Naive thymus-derived CD4-positive, alpha-beta T cell (primary cell): ENCODE data around the gene OR52E6. TPM values are rescaled to one million over a fixed set of nuclear protein-coding genes. Genes with fewer than 3 reads are reported as not detected.

Experiments used
- ATAC-seq: fragments of 150-1000 bp; cut with Tn5 transposase; 2 replicates; pipeline ENCODE4 v1.10.0; 2021; ENCODE audit warnings: mild to moderate bottlenecking, moderate library complexity
- CTCF ChIA-PET: fragments of 350-600 bp; sonication (Branson Sonifier 250); formaldehyde crosslinking; loops from one replicate; lab custom pipeline; 2021; ENCODE audit warnings: antibody characterized with exemption; lab: Charles Lee
- POLR2A ChIA-PET: fragments of 350-600 bp; sonication (Branson Sonifier 250); formaldehyde crosslinking; loops from one replicate; lab custom pipeline; 2021; ENCODE audit warnings: antibody characterized with exemption, inconsistent platforms; lab: Charles Lee
- DNase-seq, 9 donors: peaks; one replicate each; pipeline versions ENCODE4 v3.0.0 to v3.0.0-alpha.2; 2020 to 2022; ENCODE audit warnings: mixed read lengths in 1 of 9
- H3K27ac ChIP-seq: one replicate; pipeline ENCODE4 v1.7.0; 2013; ENCODE audit warnings: mild to moderate bottlenecking, low read depth, low read length, moderate library complexity
- H3K27me3 ChIP-seq, 2 donors: one replicate each; pipeline ENCODE4 v1.7.0; 2013; ENCODE audit warnings: low read length in 2 of 2, mild to moderate bottlenecking in 2 of 2, moderate library complexity in 2 of 2; ENCODE audit not compliant: control insufficient read depth in 2 of 2, insufficient read depth in 2 of 2
- H3K36me3 ChIP-seq, 3 experiments: 1 replicate in 2 of 3; 2 replicates in 1 of 3; pipeline ENCODE4 v1.7.0; 2013; ENCODE audit warnings: low read length in 3 of 3, mild to moderate bottlenecking in 3 of 3, moderate library complexity in 1 of 3; ENCODE audit not compliant: insufficient read depth in 3 of 3, control insufficient read depth in 2 of 3
- H3K4me1 ChIP-seq, 2 donors: one replicate each; pipeline ENCODE4 v1.7.0; 2013; ENCODE audit warnings: low read length in 2 of 2, mild to moderate bottlenecking in 2 of 2, moderate library complexity in 1 of 2; ENCODE audit not compliant: control insufficient read depth in 2 of 2, insufficient read depth in 2 of 2
- H3K4me3 ChIP-seq: 2 replicates; pipeline ENCODE4 v1.7.0; 2013; ENCODE audit warnings: mild to moderate bottlenecking, low read length
- H3K9me3 ChIP-seq, 3 experiments: 1 replicate in 2 of 3; 2 replicates in 1 of 3; pipeline ENCODE4 v1.7.0; 2013; ENCODE audit warnings: low read length in 3 of 3; ENCODE audit not compliant: control insufficient read depth in 2 of 3
- H3K27ac Mint-ChIP-seq, 9 donors: one replicate each; pipeline ENCODE4 v1.8.0; 2020 to 2022; ENCODE audit warnings: mixed read lengths in 9 of 9, mild to moderate bottlenecking in 8 of 9, moderate library complexity in 5 of 9, inconsistent platforms in 2 of 9
- H3K27me3 Mint-ChIP-seq, 5 donors: one replicate each; pipeline ENCODE4 v1.8.0; 2021 to 2022; ENCODE audit warnings: mixed read lengths in 5 of 5, mild to moderate bottlenecking in 1 of 5
- H3K36me3 Mint-ChIP-seq, 5 donors: one replicate each; pipeline ENCODE4 v1.8.0; 2020 to 2022; ENCODE audit warnings: mixed read lengths in 5 of 5, mild to moderate bottlenecking in 3 of 5, inconsistent platforms in 1 of 5
- H3K4me1 Mint-ChIP-seq, 7 donors: one replicate each; pipeline ENCODE4 v1.8.0; 2020 to 2022; ENCODE audit warnings: mixed read lengths in 7 of 7, mild to moderate bottlenecking in 3 of 7, inconsistent platforms in 1 of 7
- H3K4me3 Mint-ChIP-seq, 10 donors: one replicate each; pipeline ENCODE4 v1.8.0; 2020 to 2022; ENCODE audit warnings: mild to moderate bottlenecking in 10 of 10, mixed read lengths in 10 of 10, moderate library complexity in 6 of 10, inconsistent platforms in 2 of 10
- H3K9me3 Mint-ChIP-seq, 11 donors: one replicate each; pipeline ENCODE4 v1.8.0; 2020 to 2022; ENCODE audit warnings: mixed read lengths in 11 of 11, mild to moderate bottlenecking in 4 of 11, inconsistent platforms in 1 of 11, moderate library complexity in 1 of 11
- intact Hi-C, 2 donors: fragments of 100-400 bp; cut with micrococcal nuclease; formaldehyde crosslinking; loops; one replicate each; pipeline ENCODE4 v1.15.1; 2023
- polyA plus RNA-seq, 2 donors: library from polyadenylated mRNA; unstranded; fragments of 300-500 nt; fragmentation: Illumina TruSeq; gene quantifications; one replicate each; pipeline ENCODE4 v1.2.3, GENCODE V29; 2021
- total RNA-seq, 6 experiments: library from RNA in 5 of 6; stranded (reverse) in 5 of 6; gene quantifications; 1 replicate in 5 of 6; 2 replicates in 1 of 6; pipeline ENCODE4 v1.2.3 and lab custom pipeline; 2021 to 2026

Gene OR52E6
- total and polyA plus RNA-seq, 7 experiments from 2014 or later, result not detected

DNA sequence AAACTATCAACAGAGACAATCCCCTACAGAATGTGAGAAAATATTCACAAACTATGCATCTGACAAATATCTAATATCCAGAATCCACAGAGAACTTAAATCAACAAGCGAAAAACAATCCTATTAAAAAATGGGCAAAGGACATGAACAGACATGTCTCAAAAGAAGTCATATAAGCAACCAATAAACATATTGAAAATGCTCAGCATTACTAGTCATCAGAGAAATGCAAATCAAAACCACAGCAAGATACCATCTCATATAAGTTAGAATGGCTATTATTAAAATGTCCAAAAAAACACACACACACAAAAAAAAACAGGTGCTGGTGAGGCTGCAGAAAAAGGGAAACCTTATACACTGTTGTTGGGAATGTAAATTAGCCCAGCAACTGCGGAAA is 24.1 kb upstream of the OR52E6 start:
- CTCF ChIA-PET, result no interaction called here
- H3K27me3 ChIP-seq, result no peaks in the 10 kb centered on the region
- intact Hi-C loops, result no loop called here
- POLR2A ChIA-PET, result no interaction called here
- ATAC-seq, result no peak
- H3K4me3 ChIP-seq, result no peak overlapping the region
- DNase-seq, result no peak
- no peaks in the 10 kb centered on the region for H3K9me3 ChIP-seq
- no peaks in the 10 kb centered on the region for H3K36me3 ChIP-seq
- peaks cover 0 to 11% (median 3%) of the 10 kb centered on the region in 11 donors for H3K9me3 Mint-ChIP-seq
- H3K27ac ChIP-seq, result no peak overlapping the region
- H3K4me1 Mint-ChIP-seq, result no peaks in the 10 kb centered on the region
- H3K4me1 ChIP-seq, result no peaks in the 10 kb centered on the region
- H3K36me3 Mint-ChIP-seq, result no peaks in the 10 kb centered on the region
- H3K4me3 Mint-ChIP-seq, result no peak overlapping the region
- H3K27me3 Mint-ChIP-seq, result peaks cover 2 to 46% (median 28%) of the 10 kb centered on the region in 5 donors
- no peak overlapping the region for H3K27ac Mint-ChIP-seq

DNA sequence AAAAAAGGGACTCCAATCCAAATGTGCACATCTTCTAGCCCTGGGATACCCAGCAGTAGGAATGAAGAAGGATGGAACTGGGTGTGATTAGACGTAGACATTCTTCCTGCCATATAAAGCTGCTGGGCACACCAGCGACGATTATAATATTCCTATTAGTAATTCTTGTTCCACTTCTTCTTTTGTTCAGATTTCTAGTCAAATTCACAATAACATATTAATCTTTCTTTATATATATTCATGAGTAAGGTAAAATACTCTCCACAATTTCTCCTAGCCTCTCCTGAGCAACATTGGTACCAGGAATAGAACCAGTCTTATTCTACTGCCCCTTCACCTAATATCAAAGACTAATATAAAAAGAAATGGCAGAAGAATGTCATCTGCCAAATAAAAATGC is 15.9 kb upstream of the OR52E6 start, which contains the start of gene OR52E8:
Gene OR52E8, minus strand, starts transcription at position 101 of the 400 bp plus-strand sequence. Its CDS starts 0 bp downstream, at position 101.
- H3K27me3 ChIP-seq, result peaks cover 0 to 4% of the 10 kb centered on the region in 2 donors
- Mint-ChIP-seq H3K36me3 (no peaks in the 10 kb centered on the region), H3K27ac (no peak within 1 kb of the TSS), H3K4me1 (no peaks in the 10 kb centered on the region), H3K9me3 (peaks cover 0 to 7% (median 0%) of the 10 kb centered on the region in 11 donors), H3K27me3 (peaks cover 4 to 49% (median 31%) of the 10 kb centered on the region in 5 donors), H3K4me3 (no peak within 1 kb of the TSS)
- ATAC-seq (no peak), DNase-seq (no peak)
- H3K27ac ChIP-seq, result no peak within 1 kb of the TSS
- intact Hi-C loops, result no loop called here
- ChIA-PET POLR2A (no interaction called here), CTCF (no interaction called here)
- H3K36me3 ChIP-seq, result no peaks in the 10 kb centered on the region
- no peaks in the 10 kb centered on the region for H3K9me3 ChIP-seq
- H3K4me1 ChIP-seq, result no peaks in the 10 kb centered on the region
- no peak within 1 kb of the TSS for H3K4me3 ChIP-seq

DNA sequence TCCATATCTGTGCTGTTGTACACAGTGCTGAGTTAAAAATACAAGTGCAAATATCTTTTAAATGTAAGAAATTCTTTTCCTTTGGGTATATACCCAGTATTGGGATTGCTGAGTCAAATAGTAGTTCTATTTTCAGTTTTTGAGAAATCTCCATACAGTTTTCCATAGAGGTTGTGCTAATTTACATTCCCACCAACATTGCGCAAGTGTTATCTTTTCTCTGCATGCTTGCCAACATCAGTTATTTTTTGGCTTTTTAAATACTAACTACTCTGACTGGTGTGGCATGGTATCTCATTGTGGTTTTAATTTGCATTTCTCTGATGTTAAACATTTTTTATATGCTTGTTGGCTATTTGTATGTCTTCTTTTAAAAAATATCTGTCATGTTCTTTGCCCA is 9.3 kb upstream of the OR52E6 start:
- Histone ChIP-seq H3K4me3 (no peak overlapping the region), H3K36me3 (no peaks in the 10 kb centered on the region), H3K9me3 (no peaks in the 10 kb centered on the region), H3K27me3 (peaks cover 0 to 4% of the 10 kb centered on the region in 2 donors), H3K4me1 (no peaks in the 10 kb centered on the region), H3K27ac (no peak overlapping the region)
- Mint-ChIP-seq H3K4me1 (no peaks in the 10 kb centered on the region), H3K27ac (no peak overlapping the region), H3K36me3 (no peaks in the 10 kb centered on the region), H3K4me3 (no peak overlapping the region), H3K27me3 (peaks cover 8 to 33% (median 23%) of the 10 kb centered on the region in 5 donors), H3K9me3 (peaks cover 0 to 7% (median 0%) of the 10 kb centered on the region in 11 donors)
- CTCF ChIA-PET, result no interaction called here
- POLR2A ChIA-PET, result no interaction called here
- ATAC-seq, result no peak
- intact Hi-C loops, result no loop called here
- no peak for DNase-seq

DNA sequence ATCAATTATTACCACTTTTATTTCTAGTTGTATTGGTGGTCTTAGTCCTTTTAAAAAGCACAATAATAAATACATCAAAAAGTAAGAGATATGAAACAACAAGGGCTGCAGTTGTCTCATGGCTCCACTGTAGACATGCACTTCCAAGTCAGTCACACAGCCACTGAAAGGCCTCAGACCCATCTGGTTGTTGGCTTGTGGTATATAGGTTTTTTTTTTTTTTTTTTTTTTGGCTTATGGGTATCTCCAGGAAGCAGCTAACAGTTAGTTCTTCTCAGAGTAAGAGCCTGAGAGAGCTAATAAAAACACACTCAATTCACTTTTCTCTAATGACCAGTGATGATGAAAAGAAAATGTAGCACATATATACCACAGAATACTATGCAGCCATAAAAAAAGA is 6.0 kb upstream of the OR52E6 start:
- no peak overlapping the region for H3K4me3 Mint-ChIP-seq
- peaks cover under 1 to 10% (median 4%) of the 10 kb centered on the region in 5 donors for H3K27me3 Mint-ChIP-seq
- H3K4me1 ChIP-seq, result no peaks in the 10 kb centered on the region
- no peaks in the 10 kb centered on the region for H3K27me3 ChIP-seq
- H3K9me3 ChIP-seq, result no peaks in the 10 kb centered on the region
- CTCF ChIA-PET, result no interaction called here
- intact Hi-C loops, result no loop called here
- H3K4me1 Mint-ChIP-seq, result no peaks in the 10 kb centered on the region
- peaks cover 0 to 2% (median 0%) of the 10 kb centered on the region in 11 donors for H3K9me3 Mint-ChIP-seq
- no peaks in the 10 kb centered on the region for H3K36me3 Mint-ChIP-seq
- DNase-seq (no peak), ATAC-seq (no peak)
- no peaks in the 10 kb centered on the region for H3K36me3 ChIP-seq
- POLR2A ChIA-PET, result no interaction called here
- H3K27ac ChIP-seq, result no peak overlapping the region
- no peak overlapping the region for H3K27ac Mint-ChIP-seq
- no peak overlapping the region for H3K4me3 ChIP-seq

DNA sequence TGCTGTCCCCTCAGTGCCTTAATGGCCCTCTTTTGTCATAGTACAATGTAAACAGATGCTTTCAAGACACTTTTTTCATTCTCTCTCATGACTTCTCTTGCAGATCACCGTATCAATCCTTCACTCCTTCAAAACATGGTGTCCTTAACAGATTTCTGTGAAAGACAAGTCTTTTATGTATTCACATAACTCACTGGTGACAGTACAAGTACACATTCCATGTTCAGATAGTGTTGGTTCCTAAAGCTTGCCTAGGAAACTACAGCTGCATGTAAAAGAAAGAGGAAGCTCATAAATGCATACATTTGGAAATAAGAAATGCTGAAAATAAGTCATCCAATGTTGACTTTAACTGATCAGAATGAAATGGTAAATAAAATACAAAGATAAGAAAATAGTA is 5.0 kb upstream of the OR52E6 start:
- Mint-ChIP-seq H3K4me3 (no peak overlapping the region), H3K4me1 (no peaks in the 10 kb centered on the region), H3K36me3 (no peaks in the 10 kb centered on the region), H3K9me3 (no peaks in the 10 kb centered on the region), H3K27ac (no peak overlapping the region), H3K27me3 (peaks cover 0 to 10% (median 2%) of the 10 kb centered on the region in 5 donors)
- Histone ChIP-seq H3K27ac (no peak overlapping the region), H3K27me3 (no peaks in the 10 kb centered on the region), H3K9me3 (no peaks in the 10 kb centered on the region), H3K4me3 (no peak overlapping the region), H3K36me3 (no peaks in the 10 kb centered on the region), H3K4me1 (no peaks in the 10 kb centered on the region)
- ChIA-PET CTCF (no interaction called here), POLR2A (no interaction called here)
- intact Hi-C loops, result no loop called here
- DNase-seq (no peak), ATAC-seq (no peak)

DNA sequence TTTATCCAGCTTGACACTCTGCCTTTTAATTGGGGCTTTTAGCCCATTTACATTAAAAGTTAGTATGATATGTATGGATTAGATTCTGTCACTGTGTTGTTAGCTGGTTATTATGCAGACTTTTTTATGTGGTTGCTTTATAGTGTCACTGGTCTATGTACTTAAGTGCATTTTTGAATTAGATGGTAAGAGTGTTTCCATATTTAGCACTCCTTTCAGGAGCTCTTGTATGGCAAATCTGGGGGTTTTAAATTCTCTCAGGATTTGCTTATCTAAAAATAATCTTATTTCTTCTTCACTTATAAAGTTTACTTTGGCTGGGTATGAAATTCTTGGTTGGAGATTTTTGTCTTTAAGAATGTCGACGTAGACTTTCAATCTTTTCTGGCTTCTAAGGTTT is 4.0 kb downstream of the OR52E6 start:
- Histone ChIP-seq H3K4me3 (no peak overlapping the region), H3K27ac (no peak overlapping the region), H3K27me3 (no peaks in the 10 kb centered on the region), H3K36me3 (no peaks in the 10 kb centered on the region), H3K4me1 (no peaks in the 10 kb centered on the region), H3K9me3 (no peaks in the 10 kb centered on the region)
- H3K27me3 Mint-ChIP-seq, result peaks cover 0 to 45% (median 34%) of the 10 kb centered on the region in 5 donors
- no peak overlapping the region for H3K27ac Mint-ChIP-seq
- ChIA-PET POLR2A (no interaction called here), CTCF (no interaction called here)
- H3K9me3 Mint-ChIP-seq, result peaks cover 0 to 13% (median 0%) of the 10 kb centered on the region in 11 donors
- H3K36me3 Mint-ChIP-seq, result no peaks in the 10 kb centered on the region
- H3K4me3 Mint-ChIP-seq, result no peak overlapping the region
- DNase-seq (no peak), ATAC-seq (no peak)
- intact Hi-C loops, result no loop called here
- H3K4me1 Mint-ChIP-seq, result no peaks in the 10 kb centered on the region

DNA sequence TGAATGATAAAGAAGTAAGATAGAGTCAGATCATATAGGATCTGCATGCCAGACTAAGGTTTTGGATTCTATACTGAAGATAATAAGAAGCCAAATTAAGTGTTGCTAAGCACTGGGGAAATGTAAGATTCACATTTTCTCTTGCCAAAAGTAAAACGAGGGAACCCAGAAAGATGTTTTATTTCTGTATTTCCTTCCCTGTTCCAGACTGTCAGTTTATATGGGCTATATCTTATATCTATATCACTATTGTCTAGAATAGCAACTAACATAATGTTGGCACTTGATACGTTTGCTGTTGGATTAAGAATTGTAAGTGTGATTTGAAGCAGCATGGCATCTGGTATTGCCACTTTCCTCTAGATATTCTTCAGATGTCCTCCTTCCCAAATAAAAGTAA is 8.3 kb downstream of the OR52E6 start:
- Mint-ChIP-seq H3K27me3 (peaks cover 3 to 42% (median 21%) of the 10 kb centered on the region in 5 donors), H3K4me1 (no peaks in the 10 kb centered on the region), H3K9me3 (peaks cover 0 to 10% (median 0%) of the 10 kb centered on the region in 11 donors), H3K27ac (no peak overlapping the region), H3K4me3 (no peak overlapping the region), H3K36me3 (no peaks in the 10 kb centered on the region)
- Histone ChIP-seq H3K4me1 (no peaks in the 10 kb centered on the region), H3K27ac (no peak overlapping the region), H3K36me3 (no peaks in the 10 kb centered on the region), H3K27me3 (no peaks in the 10 kb centered on the region), H3K4me3 (no peak overlapping the region), H3K9me3 (no peaks in the 10 kb centered on the region)
- ATAC-seq (no peak), DNase-seq (no peak)
- ChIA-PET CTCF (no interaction called here), POLR2A (no interaction called here)
- intact Hi-C loops, result no loop called here
